Bronchus fibroblast of lung (primary cell): ENCODE data around the gene C1orf94. TPM values are rescaled to one million over a fixed set of nuclear protein-coding genes. Genes with fewer than 3 reads are reported as not detected.

Experiments used
- total RNA-seq: library from RNA; depleted of rRNA; stranded (reverse); fragments of >200 nt; gene quantifications from 2 replicates; pipeline ENCODE4 v1.2.3, GENCODE V29; 2015

The C1orf94 gene, protein sequence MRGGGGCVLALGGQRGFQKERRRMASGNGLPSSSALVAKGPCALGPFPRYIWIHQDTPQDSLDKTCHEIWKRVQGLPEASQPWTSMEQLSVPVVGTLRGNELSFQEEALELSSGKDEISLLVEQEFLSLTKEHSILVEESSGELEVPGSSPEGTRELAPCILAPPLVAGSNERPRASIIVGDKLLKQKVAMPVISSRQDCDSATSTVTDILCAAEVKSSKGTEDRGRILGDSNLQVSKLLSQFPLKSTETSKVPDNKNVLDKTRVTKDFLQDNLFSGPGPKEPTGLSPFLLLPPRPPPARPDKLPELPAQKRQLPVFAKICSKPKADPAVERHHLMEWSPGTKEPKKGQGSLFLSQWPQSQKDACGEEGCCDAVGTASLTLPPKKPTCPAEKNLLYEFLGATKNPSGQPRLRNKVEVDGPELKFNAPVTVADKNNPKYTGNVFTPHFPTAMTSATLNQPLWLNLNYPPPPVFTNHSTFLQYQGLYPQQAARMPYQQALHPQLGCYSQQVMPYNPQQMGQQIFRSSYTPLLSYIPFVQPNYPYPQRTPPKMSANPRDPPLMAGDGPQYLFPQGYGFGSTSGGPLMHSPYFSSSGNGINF
- total RNA-seq = not detected in 2 replicates

GRCh38 chr1:34176830-34177603, at the start of gene C1orf94:
TSS of gene C1orf94 (plus strand) at chr1:34176907. CDS start at chr1:34177790, 883 bp downstream.

DNA sequence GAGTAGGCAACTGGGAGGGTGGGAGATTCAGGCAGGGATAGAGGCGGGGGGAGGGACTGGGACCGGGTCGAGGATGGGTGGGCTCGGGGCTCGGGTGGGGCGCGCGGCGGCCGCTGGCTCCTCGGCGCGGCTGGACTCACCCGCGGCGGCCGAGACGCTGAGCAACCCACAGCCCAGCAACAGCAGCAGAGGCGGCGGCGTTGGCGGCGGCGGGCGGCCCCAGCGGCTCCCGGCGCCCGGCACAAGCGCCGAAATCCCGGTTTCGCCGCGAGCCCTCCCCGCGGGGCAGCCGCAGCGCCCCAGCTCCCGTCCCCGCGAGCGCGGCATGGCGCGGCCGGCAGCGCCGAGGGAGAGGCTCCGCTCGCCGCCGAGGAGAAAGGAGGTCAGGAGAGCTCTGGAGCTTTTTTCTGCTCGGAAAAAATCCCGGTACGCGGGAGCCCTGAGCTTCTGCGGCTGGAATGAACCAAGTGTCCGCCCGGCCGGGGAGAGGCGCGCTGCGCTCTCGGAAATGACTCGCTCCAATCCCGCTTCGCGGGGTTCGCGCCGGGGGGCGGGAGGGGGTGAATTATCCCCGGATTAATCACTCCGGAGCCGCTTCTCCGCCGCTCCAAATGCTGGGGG, 11.8 kb upstream of the C1orf94 start, which contains the start of gene CSMD2:
TSS of gene CSMD2 (minus strand) at position 460 of the 621 bp plus-strand sequence. CDS start at position 327, 133 bp downstream.

Other genes starting within 250 kb of the C1orf94 start
- gene CSMD2, start 11.7 kb upstream of the C1orf94 start, total RNA-seq = under 0.01 TPM in 2 replicates